ENCODE data around the gene MYMK.

Gene MYMK

GRCh38 chr9:133563291-133563796 is 38.6 kb upstream of the MYMK start:
- Histone ChIP-seq H3F3A (ENCODE audit: control insufficient read depth, insufficient read depth) (no peaks in the 10 kb centered on the region), H3K4me1 (ENCODE audit: control insufficient read depth, low read length) (peaks cover 14% of the 10 kb centered on the region), H3K4me2 (ENCODE audit: low read length) (no peak overlapping the region), H3K27ac (ENCODE audit: low read depth, low read length) (no peak overlapping the region), H3K9me3 (ENCODE audit: control insufficient read depth, insufficient read depth, low read length) (no peaks in the 10 kb centered on the region), H3K27me3 (ENCODE audit: control insufficient read depth, low read length) (peaks cover 6% of the 10 kb centered on the region), H3K36me3 (ENCODE audit: control insufficient read depth, low read length) (no peaks in the 10 kb centered on the region), H3K4me3 (ENCODE audit: low read length) (no peak overlapping the region), H3K79me2 (ENCODE audit: control insufficient read depth, low read length) (no peaks in the 10 kb centered on the region), H3K9me2 (replicated peaks; ENCODE audit: control insufficient read depth, low read length) (no peaks in the 10 kb centered on the region), H4K20me1 (ENCODE audit: control insufficient read depth, insufficient read depth, low read depth, low read length) (no peaks in the 10 kb centered on the region)
- no peak for TF ChIP-seq EZH2phosphoT487 (IDR thresholded peaks at IDR 0.05; ENCODE audit: borderline replicate concordance, low read length)
- no peak for TF ChIP-seq CTCF (IDR thresholded peaks at IDR 0.05; ENCODE audit: low read depth, low read length, poor library complexity, severe bottlenecking)

- no peaks in the 10 kb centered on the region for H3K79me2 ChIP-seq (ENCODE audit: control insufficient read depth, low read length)
- no peaks in the 10 kb centered on the region for H3K36me3 ChIP-seq (ENCODE audit: control insufficient read depth, low read length)
- H3K4me3 ChIP-seq (ENCODE audit: low read length): no peak overlapping the region
- TF ChIP-seq CTCF (IDR thresholded peaks at IDR 0.05; ENCODE audit: low read depth, low read length, poor library complexity, severe bottlenecking) (no peak), EZH2phosphoT487 (IDR thresholded peaks at IDR 0.05; ENCODE audit: borderline replicate concordance, low read length) (no peak)
- no peak overlapping the region for H3K27ac ChIP-seq (ENCODE audit: low read depth, low read length)
- no peaks in the 10 kb centered on the region for H3K9me2 ChIP-seq (replicated peaks; ENCODE audit: control insufficient read depth, low read length)
- no peaks in the 10 kb centered on the region for H3K9me3 ChIP-seq (ENCODE audit: control insufficient read depth, insufficient read depth, low read length)
- H3F3A ChIP-seq (ENCODE audit: control insufficient read depth, insufficient read depth): no peaks in the 10 kb centered on the region
- no peak overlapping the region for H3K4me2 ChIP-seq (ENCODE audit: low read length)
- peaks cover 8% of the 10 kb centered on the region for H3K27me3 ChIP-seq (ENCODE audit: control insufficient read depth, low read length)
- no peaks in the 10 kb centered on the region for H4K20me1 ChIP-seq (ENCODE audit: control insufficient read depth, insufficient read depth, low read depth, low read length)
- H3K4me1 ChIP-seq (ENCODE audit: control insufficient read depth, low read length): peaks cover 20% of the 10 kb centered on the region
Observed at GRCh38 chr9:133562611-133563290, 38.0 kb upstream of the MYMK start.

DNA sequence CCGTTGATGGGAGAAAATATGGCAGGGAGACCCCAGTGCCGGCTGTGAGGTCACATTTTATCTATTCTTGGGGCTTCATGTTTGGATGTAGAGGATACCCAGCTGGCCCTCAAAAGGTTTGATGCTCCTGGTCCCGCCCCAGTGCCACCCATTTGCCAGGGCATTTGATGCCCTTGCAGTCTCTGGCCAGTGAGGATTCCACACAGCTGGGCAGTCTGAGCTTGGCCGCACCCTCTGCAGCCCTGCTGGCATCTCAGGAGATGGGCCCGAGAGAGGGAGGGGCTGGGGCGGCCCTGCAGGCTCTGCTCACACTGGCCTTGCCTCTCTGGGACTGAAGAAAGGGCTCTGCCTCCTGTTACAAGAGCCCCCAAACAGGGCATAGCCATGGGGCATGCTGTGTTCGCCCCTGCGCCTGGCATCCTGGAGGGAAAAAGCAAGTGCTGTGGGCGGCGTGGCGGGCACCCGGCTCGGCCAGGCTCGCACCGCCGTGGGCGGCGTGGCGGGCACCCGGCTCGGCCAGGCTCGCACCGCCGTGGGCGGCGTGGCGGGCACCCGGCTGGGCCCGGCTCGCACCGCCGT is 37.3 kb upstream of the MYMK start:
- Histone ChIP-seq H3K4me1 (ENCODE audit: control insufficient read depth, low read length) (peaks cover 27% of the 10 kb centered on the region), H3K9me2 (replicated peaks; ENCODE audit: control insufficient read depth, low read length) (no peaks in the 10 kb centered on the region), H3K4me3 (ENCODE audit: low read length) (no peak overlapping the region), H3K79me2 (ENCODE audit: control insufficient read depth, low read length) (no peaks in the 10 kb centered on the region), H3F3A (ENCODE audit: control insufficient read depth, insufficient read depth) (no peaks in the 10 kb centered on the region), H3K9me3 (ENCODE audit: control insufficient read depth, insufficient read depth, low read length) (no peaks in the 10 kb centered on the region), H4K20me1 (ENCODE audit: control insufficient read depth, insufficient read depth, low read depth, low read length) (no peaks in the 10 kb centered on the region), H3K27me3 (ENCODE audit: control insufficient read depth, low read length) (peaks cover 8% of the 10 kb centered on the region), H3K36me3 (ENCODE audit: control insufficient read depth, low read length) (no peaks in the 10 kb centered on the region), H3K4me2 (ENCODE audit: low read length) (no peak overlapping the region), H3K27ac (ENCODE audit: low read depth, low read length) (no peak overlapping the region)
- TF ChIP-seq EZH2phosphoT487 (IDR thresholded peaks at IDR 0.05; ENCODE audit: borderline replicate concordance, low read length): no peak
- no peak for TF ChIP-seq CTCF (IDR thresholded peaks at IDR 0.05; ENCODE audit: low read depth, low read length, poor library complexity, severe bottlenecking)

Measured in DOHH2 (cell line).